A549 (cell line): ENCODE measurements around the gene FOXO6.

Experiments used
- CEBPB ChIP-seq, 2 experiments: fragments of >200 bp in 1 of 2; sonication (Bioruptor Twin) in 1 of 2; formaldehyde crosslinking in 1 of 2; IDR thresholded peaks; 2 replicates each; pipeline ENCODE4 v1.6.1; 2012 to 2016
- CHD2 ChIP-seq: fragments of 150-350 bp; IDR thresholded peaks from 2 replicates; pipeline ENCODE4 v1.6.1; 2014; ENCODE audit warnings: low read length; ENCODE audit not compliant: partially characterized antibody
- FOSL2 ChIP-seq, 2 experiments: fragments of 450-650 bp in 1 of 2; fragments of >200 bp in 1 of 2; sonication (Bioruptor Twin) in 1 of 2; formaldehyde crosslinking; IDR thresholded peaks; 2 replicates each; pipeline versions ENCODE4 v1.5.0 to v1.6.1; 2016 to 2020; ENCODE audit warnings: mild to moderate bottlenecking in 1 of 2, moderate library complexity in 1 of 2
- HEYL ChIP-seq: fragments of 250-450 bp; sonication (Bioruptor Pico); IDR thresholded peaks from 2 replicates; pipeline ENCODE4 v1.8.0; 2021; ENCODE audit warnings: mild to moderate bottlenecking, moderate library complexity
- POLR2A ChIP-seq: IDR thresholded peaks from 2 replicates; pipeline ENCODE4 v1.6.1; 2012; ENCODE audit warnings: mild to moderate bottlenecking, low read length
- POLR2AphosphoS2 ChIP-seq: conservative IDR thresholded peaks from 2 replicates; pipeline ENCODE4 v1.6.1; 2012; ENCODE audit warnings: low read length, improper control_type of control experiment, inconsistent platforms
- RAD21 ChIP-seq, 2 experiments: fragments of >200 bp in 1 of 2; sonication (Bioruptor Twin) in 1 of 2; formaldehyde crosslinking in 1 of 2; IDR thresholded peaks in 1 of 2; conservative IDR thresholded peaks in 1 of 2; 2 replicates in 1 of 2; 3 replicates in 1 of 2; pipeline ENCODE4 v1.6.1; 2012 to 2018; ENCODE audit warnings: inconsistent platforms in 1 of 2
- TF ChIP-seq, protein P1 (sequence below): fragments of >200 bp; sonication (Bioruptor Twin); formaldehyde crosslinking; IDR thresholded peaks from 3 replicates; pipeline ENCODE4 v1.5.1; 2016
- TF ChIP-seq, protein P2 (sequence below): IDR thresholded peaks from 2 replicates; pipeline ENCODE4 v1.6.1; 2012
- TF ChIP-seq, protein P3 (sequence below): fragments of 200-600 bp; sonication (generic); IDR thresholded peaks from 2 replicates; pipeline ENCODE4 v1.6.1; 2016; ENCODE audit warnings: antibody characterized with exemption, mild to moderate bottlenecking, moderate library complexity
- TF ChIP-seq, protein P4 (sequence below): fragments of 250-450 bp; sonication (Bioruptor Pico); IDR thresholded peaks from 2 replicates; pipeline ENCODE4 v1.5.0; 2021; ENCODE audit warnings: mild to moderate bottlenecking, moderate library complexity, borderline replicate concordance

DNA sequence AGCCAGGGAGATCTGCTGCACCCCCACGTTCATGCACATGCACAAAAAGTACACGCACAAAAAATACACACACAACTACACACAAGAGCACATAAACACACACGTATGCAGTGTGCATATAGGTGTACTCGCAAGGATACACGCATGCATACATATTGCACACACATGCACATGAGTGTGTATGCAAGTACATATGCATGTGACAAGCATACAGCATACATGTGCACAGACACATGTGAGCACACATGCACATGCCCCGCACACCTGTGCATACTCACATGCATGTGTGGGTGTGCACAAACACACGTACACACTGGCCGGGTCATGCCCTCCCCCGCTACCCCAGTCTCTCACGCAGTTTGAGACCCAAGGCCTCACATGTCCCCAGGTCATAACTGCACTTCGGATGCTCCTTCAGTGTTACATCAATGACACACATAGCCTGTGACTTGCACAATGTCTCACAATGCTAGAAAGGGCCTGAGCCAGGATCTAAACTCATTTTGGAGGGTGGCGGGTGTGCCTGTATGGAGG, 52.6 kb downstream of the FOXO6 start:
- TF ChIP-seq, protein P1, sequence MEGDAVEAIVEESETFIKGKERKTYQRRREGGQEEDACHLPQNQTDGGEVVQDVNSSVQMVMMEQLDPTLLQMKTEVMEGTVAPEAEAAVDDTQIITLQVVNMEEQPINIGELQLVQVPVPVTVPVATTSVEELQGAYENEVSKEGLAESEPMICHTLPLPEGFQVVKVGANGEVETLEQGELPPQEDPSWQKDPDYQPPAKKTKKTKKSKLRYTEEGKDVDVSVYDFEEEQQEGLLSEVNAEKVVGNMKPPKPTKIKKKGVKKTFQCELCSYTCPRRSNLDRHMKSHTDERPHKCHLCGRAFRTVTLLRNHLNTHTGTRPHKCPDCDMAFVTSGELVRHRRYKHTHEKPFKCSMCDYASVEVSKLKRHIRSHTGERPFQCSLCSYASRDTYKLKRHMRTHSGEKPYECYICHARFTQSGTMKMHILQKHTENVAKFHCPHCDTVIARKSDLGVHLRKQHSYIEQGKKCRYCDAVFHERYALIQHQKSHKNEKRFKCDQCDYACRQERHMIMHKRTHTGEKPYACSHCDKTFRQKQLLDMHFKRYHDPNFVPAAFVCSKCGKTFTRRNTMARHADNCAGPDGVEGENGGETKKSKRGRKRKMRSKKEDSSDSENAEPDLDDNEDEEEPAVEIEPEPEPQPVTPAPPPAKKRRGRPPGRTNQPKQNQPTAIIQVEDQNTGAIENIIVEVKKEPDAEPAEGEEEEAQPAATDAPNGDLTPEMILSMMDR, result no peak
- TF ChIP-seq, protein P2, sequence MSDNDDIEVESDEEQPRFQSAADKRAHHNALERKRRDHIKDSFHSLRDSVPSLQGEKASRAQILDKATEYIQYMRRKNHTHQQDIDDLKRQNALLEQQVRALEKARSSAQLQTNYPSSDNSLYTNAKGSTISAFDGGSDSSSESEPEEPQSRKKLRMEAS, result no peak
- no peak for TF ChIP-seq CHD2
- no peak for TF ChIP-seq POLR2AphosphoS2
- TF ChIP-seq CEBPB (IDR thresholded peaks at IDR 0.05), result no peak
- TF ChIP-seq, protein P3, sequence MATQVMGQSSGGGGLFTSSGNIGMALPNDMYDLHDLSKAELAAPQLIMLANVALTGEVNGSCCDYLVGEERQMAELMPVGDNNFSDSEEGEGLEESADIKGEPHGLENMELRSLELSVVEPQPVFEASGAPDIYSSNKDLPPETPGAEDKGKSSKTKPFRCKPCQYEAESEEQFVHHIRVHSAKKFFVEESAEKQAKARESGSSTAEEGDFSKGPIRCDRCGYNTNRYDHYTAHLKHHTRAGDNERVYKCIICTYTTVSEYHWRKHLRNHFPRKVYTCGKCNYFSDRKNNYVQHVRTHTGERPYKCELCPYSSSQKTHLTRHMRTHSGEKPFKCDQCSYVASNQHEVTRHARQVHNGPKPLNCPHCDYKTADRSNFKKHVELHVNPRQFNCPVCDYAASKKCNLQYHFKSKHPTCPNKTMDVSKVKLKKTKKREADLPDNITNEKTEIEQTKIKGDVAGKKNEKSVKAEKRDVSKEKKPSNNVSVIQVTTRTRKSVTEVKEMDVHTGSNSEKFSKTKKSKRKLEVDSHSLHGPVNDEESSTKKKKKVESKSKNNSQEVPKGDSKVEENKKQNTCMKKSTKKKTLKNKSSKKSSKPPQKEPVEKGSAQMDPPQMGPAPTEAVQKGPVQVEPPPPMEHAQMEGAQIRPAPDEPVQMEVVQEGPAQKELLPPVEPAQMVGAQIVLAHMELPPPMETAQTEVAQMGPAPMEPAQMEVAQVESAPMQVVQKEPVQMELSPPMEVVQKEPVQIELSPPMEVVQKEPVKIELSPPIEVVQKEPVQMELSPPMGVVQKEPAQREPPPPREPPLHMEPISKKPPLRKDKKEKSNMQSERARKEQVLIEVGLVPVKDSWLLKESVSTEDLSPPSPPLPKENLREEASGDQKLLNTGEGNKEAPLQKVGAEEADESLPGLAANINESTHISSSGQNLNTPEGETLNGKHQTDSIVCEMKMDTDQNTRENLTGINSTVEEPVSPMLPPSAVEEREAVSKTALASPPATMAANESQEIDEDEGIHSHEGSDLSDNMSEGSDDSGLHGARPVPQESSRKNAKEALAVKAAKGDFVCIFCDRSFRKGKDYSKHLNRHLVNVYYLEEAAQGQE, result no peak
- no peak for TF ChIP-seq POLR2A
- no peak for TF ChIP-seq FOSL2 (IDR thresholded peaks at IDR 0.05)
- TF ChIP-seq FOSL2 (CRISPR knock-in tag; IDR thresholded peaks at IDR 0.05), result no peak
- no peak for TF ChIP-seq RAD21 (conservative IDR thresholded peaks at IDR 0.05 in 1 of 2, IDR thresholded peaks at IDR 0.05 in 1 of 2)
- TF ChIP-seq HEYL (CRISPR knock-in tag), result no peak
- TF ChIP-seq, protein P4, sequence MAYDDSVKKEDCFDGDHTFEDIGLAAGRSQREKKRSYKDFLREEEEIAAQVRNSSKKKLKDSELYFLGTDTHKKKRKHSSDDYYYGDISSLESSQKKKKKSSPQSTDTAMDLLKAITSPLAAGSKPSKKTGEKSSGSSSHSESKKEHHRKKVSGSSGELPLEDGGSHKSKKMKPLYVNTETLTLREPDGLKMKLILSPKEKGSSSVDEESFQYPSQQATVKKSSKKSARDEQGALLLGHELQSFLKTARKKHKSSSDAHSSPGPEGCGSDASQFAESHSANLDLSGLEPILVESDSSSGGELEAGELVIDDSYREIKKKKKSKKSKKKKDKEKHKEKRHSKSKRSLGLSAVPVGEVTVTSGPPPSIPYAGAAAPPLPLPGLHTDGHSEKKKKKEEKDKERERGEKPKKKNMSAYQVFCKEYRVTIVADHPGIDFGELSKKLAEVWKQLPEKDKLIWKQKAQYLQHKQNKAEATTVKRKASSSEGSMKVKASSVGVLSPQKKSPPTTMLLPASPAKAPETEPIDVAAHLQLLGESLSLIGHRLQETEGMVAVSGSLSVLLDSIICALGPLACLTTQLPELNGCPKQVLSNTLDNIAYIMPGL (CRISPR knock-in tag), result no peak
